ENCODE data around the gene CELA3B. TPM values are rescaled to one million over a fixed set of nuclear protein-coding genes. Genes with fewer than 3 reads are reported as not detected.
"Not testable (repeated sequence)": the region's sequence is repeated elsewhere in the genome, so short reads cannot be mapped to it uniquely, and the experiment has no call there.

CELA3B gene
- total RNA-seq, 4 donors from 2014 or later = 2.0 TPM; not detected in 3

GRCh38 chr1:22001409-22001808 is 24.6 kb downstream of the CELA3B start, which contains the start of gene CELA3A:
Gene CELA3A (plus strand): TSS chr1:22001657. CDS start chr1:22001675, 18 bp downstream.
- ATAC-seq (ENCODE audit: low FRiP score) (no peak), DNase-seq (ENCODE audit: low spot score) (no peak)
- TF ChIP-seq CTCF (IDR thresholded peaks at IDR 0.05) = no peak

GRCh38 chr1:22002461-22002860 is 25.6 kb downstream of the CELA3B start:
- ATAC-seq (ENCODE audit: low FRiP score); DNase-seq (ENCODE audit: low spot score): not testable (repeated sequence)

GRCh38 chr1:22002875-22003274 is 26.1 kb downstream of the CELA3B start:
- not testable (repeated sequence) for DNase-seq (ENCODE audit: low spot score); ATAC-seq (ENCODE audit: low FRiP score)

GRCh38 chr1:22003959-22004358 is 27.1 kb downstream of the CELA3B start:
- not testable (repeated sequence) for DNase-seq (ENCODE audit: low spot score); ATAC-seq (ENCODE audit: low FRiP score)

- ATAC-seq (ENCODE audit: low FRiP score); DNase-seq (ENCODE audit: low spot score): not testable (repeated sequence)
Measured at GRCh38 chr1:22005261-22006149, 28.7 kb downstream of the CELA3B start.

GRCh38 chr1:22006736-22007135 is 29.9 kb downstream of the CELA3B start:
- not testable (repeated sequence) for DNase-seq (ENCODE audit: low spot score); ATAC-seq (ENCODE audit: low FRiP score)

- not testable (repeated sequence) for ATAC-seq (ENCODE audit: low FRiP score); DNase-seq (ENCODE audit: low spot score)
Measured at GRCh38 chr1:22007262-22007661, 30.4 kb downstream of the CELA3B start.

- not testable (repeated sequence) for DNase-seq (ENCODE audit: low spot score)
Measured at GRCh38 chr1:22009566-22009965, 32.7 kb downstream of the CELA3B start.

GRCh38 chr1:22012752-22013151 is 35.9 kb downstream of the CELA3B start:
- ATAC-seq (ENCODE audit: low FRiP score); DNase-seq (ENCODE audit: low spot score): not testable (repeated sequence)

More at GRCh38 chr1:22009566-22009965, 32.7 kb downstream of the CELA3B start:
- ATAC-seq (ENCODE audit: low FRiP score) = peak; percentile 41

- ATAC-seq (ENCODE audit: low FRiP score); DNase-seq (ENCODE audit: low spot score): not testable (repeated sequence)
Measured at GRCh38 chr1:22014575-22015206, 37.9 kb downstream of the CELA3B start.

GRCh38 chr1:22018583-22019559 is 42.0 kb downstream of the CELA3B start:
- TF ChIP-seq CTCF (IDR thresholded peaks at IDR 0.05) = no peak
- ATAC-seq (ENCODE audit: low FRiP score) (peak; percentile 65), DNase-seq (ENCODE audit: low spot score) (no peak)

Measured in omental fat pad (tissue), 4 donors.